ENCODE data around the gene NPTX1. TPM values are rescaled to one million over a fixed set of nuclear protein-coding genes. Genes with fewer than 3 reads are reported as not detected.

The NPTX1 gene
- total RNA-seq, 1 donor, result under 0.01 TPM

DNA sequence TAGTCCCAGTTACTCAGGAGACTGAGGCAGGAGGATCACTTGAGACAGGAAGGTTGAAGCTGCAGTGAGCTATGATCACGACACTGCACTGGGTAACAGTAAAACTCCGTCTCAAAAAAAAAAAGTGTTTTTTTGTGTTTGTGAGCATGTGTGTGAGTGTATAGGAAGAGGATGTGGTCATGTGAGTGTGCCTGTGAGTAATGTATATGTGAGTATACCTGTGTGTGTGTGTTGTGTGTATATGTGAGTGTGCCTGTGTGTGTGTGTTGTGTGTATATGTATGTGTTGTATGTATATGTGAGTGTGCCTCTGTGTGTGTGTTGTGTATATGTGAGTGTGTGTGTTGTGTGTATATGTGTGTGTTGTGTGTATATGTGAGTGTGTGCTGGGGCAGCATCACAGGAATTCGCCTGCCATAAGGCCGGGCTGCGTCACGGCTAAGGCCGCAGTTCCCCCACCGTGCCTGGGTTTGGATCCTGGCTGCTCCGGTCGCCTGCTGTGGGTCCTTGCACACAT, 21.4 kb upstream of the NPTX1 start:
- Histone ChIP-seq H3K9me3 (ENCODE audit: low read depth, low read length) (no peaks in the 10 kb centered on the region), H3K4me1 (ENCODE audit: insufficient read depth, low read length) (no peaks in the 10 kb centered on the region), H3K27me3 (ENCODE audit: insufficient read depth, low read length) (no peaks in the 10 kb centered on the region), H3K4me3 (ENCODE audit: low read length) (no peak overlapping the region)

DNA sequence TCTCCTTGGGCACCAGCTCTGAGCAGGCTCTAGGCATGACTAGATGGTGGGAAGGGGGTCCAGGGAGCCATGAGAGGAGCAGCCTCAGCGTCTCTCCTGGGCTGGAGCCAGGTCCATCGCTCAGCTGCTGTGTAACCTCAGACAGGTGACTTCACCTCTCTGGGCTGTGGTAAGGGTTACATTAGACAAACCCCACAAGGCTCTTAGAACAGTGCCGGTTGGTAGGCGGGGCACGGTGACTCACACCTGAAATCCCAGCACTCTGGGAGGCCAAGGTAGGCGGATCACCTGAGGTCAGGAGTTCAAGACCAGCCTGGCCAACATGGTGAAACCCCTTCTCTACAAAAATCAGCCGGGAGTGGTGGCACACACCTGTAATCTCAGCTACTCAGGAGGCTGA, 18.1 kb upstream of the NPTX1 start:
- Histone ChIP-seq H3K4me3 (ENCODE audit: low read length) (no peak overlapping the region), H3K4me1 (ENCODE audit: insufficient read depth, low read length) (no peaks in the 10 kb centered on the region), H3K27me3 (ENCODE audit: insufficient read depth, low read length) (no peaks in the 10 kb centered on the region), H3K9me3 (ENCODE audit: low read depth, low read length) (no peaks in the 10 kb centered on the region)

DNA sequence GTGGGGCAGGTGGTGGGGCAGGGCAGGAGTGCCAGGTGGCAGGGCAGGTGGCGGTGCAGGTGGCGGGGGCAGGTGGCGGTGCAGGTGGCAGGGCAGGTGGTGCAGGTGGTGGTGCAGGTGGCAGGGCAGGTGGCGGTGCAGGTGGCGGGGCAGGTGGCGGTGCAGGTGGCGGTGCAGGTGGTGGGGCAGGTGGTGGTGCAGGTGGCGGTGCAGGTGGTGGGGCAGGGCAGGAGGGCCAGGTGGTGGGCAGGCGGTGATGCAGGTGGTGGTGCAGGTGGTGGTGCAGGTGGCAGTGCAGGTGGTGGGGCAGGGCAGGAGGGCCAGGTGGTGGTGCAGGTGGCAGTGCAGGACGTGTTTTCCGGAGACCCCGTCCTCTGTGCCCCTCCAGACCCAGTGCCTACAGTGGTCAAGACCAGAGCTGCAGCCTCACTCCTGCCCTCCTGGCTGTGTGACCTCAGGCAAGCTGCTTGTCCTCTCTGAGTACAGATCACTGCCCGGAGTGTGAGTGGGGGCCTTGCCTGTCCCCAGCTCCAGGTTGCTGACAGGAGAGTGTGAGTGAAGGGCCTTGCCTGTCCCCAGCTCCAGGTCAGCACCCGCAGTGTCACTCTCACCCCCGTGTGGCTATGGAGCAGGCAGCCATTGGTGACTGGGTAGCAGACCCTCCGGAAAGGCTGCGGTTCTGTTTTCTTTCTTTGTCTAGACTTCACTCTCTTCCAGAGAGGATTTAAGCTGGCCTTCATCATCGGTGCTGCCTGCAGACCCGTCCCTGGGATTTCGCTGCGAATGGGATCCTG, 16.1 kb upstream of the NPTX1 start:
- Histone ChIP-seq H3K27me3 (ENCODE audit: insufficient read depth, low read length) (no peaks in the 10 kb centered on the region), H3K9me3 (ENCODE audit: low read depth, low read length) (no peaks in the 10 kb centered on the region), H3K4me3 (ENCODE audit: low read length) (no peak overlapping the region)

DNA sequence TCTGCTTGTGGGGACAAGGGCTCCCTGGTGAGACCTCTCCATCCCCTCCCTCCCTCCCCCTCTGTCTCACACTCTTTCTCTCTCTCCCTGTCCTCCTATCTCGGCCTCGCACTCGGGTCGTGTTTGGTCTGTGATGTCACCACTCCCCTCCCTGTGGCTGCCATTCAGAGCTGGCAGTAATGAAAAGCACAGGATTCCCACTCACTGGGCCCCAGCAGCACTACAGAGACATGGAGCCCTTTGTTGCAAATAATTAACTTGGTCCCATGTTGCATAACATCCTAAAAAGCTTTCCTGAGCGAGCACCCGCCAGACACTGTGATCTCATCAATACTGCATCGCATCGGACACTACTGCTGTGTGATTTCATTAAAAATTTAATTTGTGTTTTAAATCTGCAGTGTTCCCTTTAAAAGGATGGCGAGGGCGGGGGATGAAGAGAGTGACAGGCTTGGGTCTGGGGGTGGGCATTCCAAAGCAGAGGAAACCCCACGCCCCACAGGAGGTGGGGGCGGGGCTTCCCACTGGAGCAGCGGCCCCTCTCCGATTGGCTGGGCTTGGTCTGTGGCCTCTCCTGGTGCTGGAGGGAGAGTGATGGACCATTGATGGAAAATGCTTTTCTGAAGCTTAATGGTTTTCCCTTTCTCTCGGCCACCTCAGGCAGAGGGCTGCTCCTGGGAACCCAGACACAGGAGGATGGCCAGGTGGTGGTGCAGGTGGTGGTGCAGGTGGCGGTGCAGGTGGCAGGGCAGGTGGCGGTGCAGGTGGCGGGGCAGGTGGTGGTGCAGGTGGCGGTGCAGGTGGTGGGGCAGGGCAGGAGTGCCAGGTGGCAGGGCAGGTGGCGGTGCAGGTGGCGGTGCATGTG, 15.3 kb upstream of the NPTX1 start:
- H3K4me1 ChIP-seq (ENCODE audit: insufficient read depth, low read length), result no peaks in the 10 kb centered on the region
- peaks cover 2% of the 10 kb centered on the region for H3K27me3 ChIP-seq (ENCODE audit: insufficient read depth, low read length)
- no peak overlapping the region for H3K4me3 ChIP-seq (ENCODE audit: low read length)
- H3K9me3 ChIP-seq (ENCODE audit: low read depth, low read length), result no peaks in the 10 kb centered on the region

More for the DNA sequence above, 16.1 kb upstream of the NPTX1 start:
- H3K4me1 ChIP-seq (ENCODE audit: insufficient read depth, low read length), result no peaks in the 10 kb centered on the region

DNA sequence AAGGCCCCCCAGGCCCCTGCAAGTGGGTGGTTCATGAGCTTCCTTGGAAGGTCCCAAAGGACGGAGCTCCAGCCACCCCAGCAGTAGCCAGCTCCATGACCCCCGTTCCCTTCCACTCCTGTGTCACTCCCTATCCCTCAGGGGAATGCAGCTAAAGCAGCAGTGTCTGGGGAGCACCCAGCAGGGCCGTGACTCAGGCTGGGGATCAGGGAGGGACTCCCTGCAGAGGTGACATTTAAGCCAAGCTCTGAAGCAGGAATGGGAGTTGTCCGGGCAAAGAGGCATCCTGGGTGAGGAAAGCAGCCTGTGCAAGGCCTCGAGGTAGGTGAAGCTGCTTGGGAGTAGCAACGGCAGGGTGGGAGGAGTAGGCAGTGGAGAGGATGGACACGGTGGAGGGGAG, 11.1 kb upstream of the NPTX1 start:
- no peaks in the 10 kb centered on the region for H3K9me3 ChIP-seq (ENCODE audit: low read depth, low read length)
- H3K27me3 ChIP-seq (ENCODE audit: insufficient read depth, low read length), result peaks cover 2% of the 10 kb centered on the region

DNA sequence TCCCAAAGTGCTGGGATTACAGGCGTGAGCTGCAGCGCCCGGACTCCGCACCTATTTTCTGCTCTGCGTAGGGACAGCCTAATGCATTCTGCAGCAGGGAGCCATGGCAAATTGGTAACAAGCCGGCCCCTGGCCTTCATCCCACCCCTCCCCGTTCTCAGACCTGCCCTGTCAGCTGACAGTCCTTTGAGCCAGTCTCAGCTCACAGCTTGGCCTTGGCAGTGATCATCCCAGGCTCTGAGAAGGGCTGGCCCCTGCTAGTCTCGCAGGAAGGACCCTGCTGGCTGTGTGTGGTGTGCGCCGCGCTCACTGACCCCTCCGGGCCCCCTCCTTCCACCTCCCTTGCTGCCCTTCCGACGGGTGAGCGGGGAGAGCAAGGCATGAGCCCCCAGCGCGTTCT, 10.3 kb upstream of the NPTX1 start:
- Histone ChIP-seq H3K27me3 (ENCODE audit: insufficient read depth, low read length) (peaks cover 7% of the 10 kb centered on the region), H3K4me3 (ENCODE audit: low read length) (no peak overlapping the region), H3K4me1 (ENCODE audit: insufficient read depth, low read length) (no peaks in the 10 kb centered on the region), H3K9me3 (ENCODE audit: low read depth, low read length) (no peaks in the 10 kb centered on the region)

More for the DNA sequence above, 11.1 kb upstream of the NPTX1 start:
- Histone ChIP-seq H3K4me1 (ENCODE audit: insufficient read depth, low read length) (no peaks in the 10 kb centered on the region), H3K4me3 (ENCODE audit: low read length) (no peak overlapping the region)

DNA sequence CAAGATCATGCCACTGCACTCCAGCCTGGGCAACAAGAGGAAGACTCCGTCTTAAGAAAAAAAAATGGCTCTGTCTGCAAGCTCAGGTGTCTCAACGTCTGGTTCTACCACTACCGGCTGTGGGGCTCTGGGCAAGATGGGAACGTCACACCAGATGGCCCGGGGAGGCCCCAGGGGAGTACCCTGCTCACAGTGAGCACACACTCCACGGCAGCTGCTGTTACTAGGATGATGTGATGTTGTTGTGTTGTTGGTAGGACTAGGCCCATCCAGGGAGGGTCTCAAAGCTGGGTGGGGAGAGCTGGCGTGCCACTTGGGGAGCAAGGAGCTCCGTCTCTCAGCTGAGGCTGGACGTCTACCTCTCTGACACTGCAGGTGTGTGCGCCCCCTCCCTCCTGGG, 9.4 kb upstream of the NPTX1 start:
- no peak overlapping the region for H3K4me3 ChIP-seq (ENCODE audit: low read length)
- H3K27me3 ChIP-seq (ENCODE audit: insufficient read depth, low read length), result peaks cover 7% of the 10 kb centered on the region
- H3K4me1 ChIP-seq (ENCODE audit: insufficient read depth, low read length), result no peaks in the 10 kb centered on the region
- H3K9me3 ChIP-seq (ENCODE audit: low read depth, low read length), result no peaks in the 10 kb centered on the region

DNA sequence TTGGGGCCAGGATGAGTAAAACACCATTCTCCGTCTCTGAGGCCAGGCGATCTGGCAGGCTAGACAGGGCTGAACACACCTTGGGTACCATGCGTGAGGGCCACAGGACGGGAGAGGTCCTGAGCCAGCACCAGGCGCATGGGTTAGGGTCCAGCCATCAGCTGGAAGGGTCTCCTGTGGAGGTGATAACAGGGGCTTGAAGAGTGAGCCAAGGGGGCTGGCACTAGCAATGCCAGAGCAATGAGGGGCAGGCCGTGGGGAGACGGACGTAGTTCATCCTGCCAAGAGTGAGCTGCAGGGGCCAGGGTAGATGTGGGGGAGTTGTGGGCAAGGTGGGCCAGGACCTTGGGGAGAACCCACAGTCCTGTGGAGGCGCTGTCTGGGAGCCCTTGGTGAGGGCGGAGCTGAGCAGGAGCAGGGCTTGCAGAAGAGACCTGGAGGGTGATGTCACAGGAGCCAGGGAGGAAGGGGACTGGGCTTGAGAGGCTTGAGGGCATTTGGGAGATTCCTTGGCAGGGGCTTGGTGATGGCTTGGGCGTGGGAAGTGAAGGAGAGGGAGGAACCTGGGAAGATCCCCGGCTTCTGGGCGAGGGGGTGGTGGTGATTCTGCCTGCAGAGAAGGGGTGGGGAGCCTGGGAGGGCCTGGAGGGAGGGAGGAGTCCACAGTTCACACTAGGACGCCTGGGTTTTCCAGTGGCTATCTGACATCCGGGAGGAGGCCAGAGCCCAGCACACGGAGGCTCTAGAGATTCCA, 6.3 kb upstream of the NPTX1 start:
- peaks cover 13% of the 10 kb centered on the region for H3K4me1 ChIP-seq (ENCODE audit: insufficient read depth, low read length)
- H3K4me3 ChIP-seq (ENCODE audit: low read length), result no peak overlapping the region
- no peaks in the 10 kb centered on the region for H3K9me3 ChIP-seq (ENCODE audit: low read depth, low read length)
- peaks cover 38% of the 10 kb centered on the region for H3K27me3 ChIP-seq (ENCODE audit: insufficient read depth, low read length)

DNA sequence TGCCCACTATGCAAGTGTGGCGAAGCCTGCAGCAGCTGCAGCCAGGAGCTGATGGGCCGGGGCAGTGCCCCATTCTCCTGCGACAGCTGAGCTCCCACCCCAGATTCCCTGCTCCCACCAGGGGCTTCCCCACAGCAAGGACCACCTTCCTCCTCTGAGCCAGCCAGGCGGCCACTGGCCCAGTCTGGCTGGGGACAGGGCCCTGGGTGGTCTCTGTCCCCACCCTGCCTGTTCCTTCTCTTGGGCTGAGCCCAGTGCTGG, 5.6 kb upstream of the NPTX1 start:
- H3K27me3 ChIP-seq (ENCODE audit: insufficient read depth, low read length), result peaks cover 45% of the 10 kb centered on the region
- H3K4me1 ChIP-seq (ENCODE audit: insufficient read depth, low read length), result peaks cover 20% of the 10 kb centered on the region
- no peak overlapping the region for H3K4me3 ChIP-seq (ENCODE audit: low read length)
- H3K9me3 ChIP-seq (ENCODE audit: low read depth, low read length), result no peaks in the 10 kb centered on the region

DNA sequence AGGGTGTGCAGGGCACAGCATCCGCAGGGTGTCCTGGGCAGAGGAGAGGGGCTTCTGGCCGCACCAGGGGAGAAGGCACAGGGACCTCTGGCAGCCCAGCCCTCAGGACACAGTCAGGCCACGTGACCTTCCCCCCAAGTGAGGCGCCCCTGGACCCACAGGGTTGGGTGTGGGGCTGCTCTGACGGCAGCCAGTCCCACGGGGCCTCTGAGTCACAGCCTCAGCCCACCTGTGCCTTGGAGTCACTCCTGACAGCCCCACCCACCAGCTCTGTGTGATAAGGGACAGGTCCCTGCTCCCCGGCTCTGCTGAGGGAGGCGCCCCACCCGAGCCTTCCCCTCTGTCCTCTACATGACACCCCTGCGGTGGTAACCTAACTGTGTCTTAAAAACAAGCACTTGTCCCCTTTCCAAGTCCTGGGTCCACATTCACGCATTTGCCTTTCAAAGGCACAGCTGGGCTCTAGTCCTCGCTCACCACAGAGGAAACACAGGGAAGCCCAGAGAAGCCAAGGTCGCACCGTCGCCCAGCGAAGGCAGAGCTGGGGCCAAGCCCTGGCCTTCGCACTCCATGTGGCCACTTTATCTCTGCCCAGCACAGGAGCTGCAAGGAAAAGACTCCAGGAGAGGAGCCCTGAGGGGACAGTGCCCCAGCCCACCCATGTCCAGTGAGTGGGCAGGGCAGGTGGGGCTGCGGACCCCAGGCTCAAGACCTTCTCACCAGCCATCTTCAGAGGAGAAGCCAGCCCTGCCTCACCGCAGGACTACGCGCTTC, 5.1 kb upstream of the NPTX1 start:
- no peak overlapping the region for H3K4me3 ChIP-seq (ENCODE audit: low read length)
- no peaks in the 10 kb centered on the region for H3K9me3 ChIP-seq (ENCODE audit: low read depth, low read length)
- peaks cover 23% of the 10 kb centered on the region for H3K4me1 ChIP-seq (ENCODE audit: insufficient read depth, low read length)
- H3K27me3 ChIP-seq (ENCODE audit: insufficient read depth, low read length), result peaks cover 46% of the 10 kb centered on the region

DNA sequence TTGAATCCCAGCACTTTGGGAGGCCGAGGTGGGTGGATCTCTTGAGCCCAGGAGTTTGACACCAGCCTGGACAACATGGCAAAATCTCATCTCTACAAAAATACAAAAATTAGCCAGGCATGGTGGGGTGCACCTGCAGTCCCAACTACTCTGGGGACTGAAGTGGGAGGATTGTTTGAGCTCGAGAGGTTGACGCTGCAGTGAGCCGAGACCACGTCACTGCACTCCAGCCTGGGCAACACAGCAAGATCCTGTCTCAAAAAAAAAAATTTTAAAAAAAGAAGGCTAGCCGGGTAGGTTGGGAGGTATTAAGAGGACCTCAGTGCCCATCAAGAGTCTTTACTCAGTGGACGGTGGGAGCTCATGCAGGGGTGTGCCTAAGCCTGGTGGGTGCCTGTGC, 3.8 kb upstream of the NPTX1 start:
- Histone ChIP-seq H3K4me3 (ENCODE audit: low read length) (no peak overlapping the region), H3K4me1 (ENCODE audit: insufficient read depth, low read length) (peaks cover 31% of the 10 kb centered on the region), H3K9me3 (ENCODE audit: low read depth, low read length) (no peaks in the 10 kb centered on the region), H3K27me3 (ENCODE audit: insufficient read depth, low read length) (peaks cover 51% of the 10 kb centered on the region)

DNA sequence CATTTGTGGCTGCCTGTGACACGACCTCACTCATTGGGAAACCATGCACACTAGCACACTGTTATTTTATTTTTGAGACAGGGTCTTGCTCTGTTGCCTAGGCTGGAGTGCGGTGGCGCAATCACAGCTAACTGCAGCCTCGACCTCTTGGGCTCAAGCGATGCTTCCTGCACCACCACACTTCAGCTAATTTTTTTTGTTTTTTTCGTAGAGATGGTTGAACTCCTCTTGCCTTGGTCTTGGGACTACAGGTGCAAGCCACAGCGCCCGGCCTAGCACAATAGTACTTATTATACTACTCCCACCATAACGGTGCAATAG, 2.8 kb upstream of the NPTX1 start:
- Histone ChIP-seq H3K4me1 (ENCODE audit: insufficient read depth, low read length) (peaks cover 42% of the 10 kb centered on the region), H3K4me3 (ENCODE audit: low read length) (no peak overlapping the region), H3K9me3 (ENCODE audit: low read depth, low read length) (no peaks in the 10 kb centered on the region), H3K27me3 (ENCODE audit: insufficient read depth, low read length) (peaks cover 61% of the 10 kb centered on the region)

DNA sequence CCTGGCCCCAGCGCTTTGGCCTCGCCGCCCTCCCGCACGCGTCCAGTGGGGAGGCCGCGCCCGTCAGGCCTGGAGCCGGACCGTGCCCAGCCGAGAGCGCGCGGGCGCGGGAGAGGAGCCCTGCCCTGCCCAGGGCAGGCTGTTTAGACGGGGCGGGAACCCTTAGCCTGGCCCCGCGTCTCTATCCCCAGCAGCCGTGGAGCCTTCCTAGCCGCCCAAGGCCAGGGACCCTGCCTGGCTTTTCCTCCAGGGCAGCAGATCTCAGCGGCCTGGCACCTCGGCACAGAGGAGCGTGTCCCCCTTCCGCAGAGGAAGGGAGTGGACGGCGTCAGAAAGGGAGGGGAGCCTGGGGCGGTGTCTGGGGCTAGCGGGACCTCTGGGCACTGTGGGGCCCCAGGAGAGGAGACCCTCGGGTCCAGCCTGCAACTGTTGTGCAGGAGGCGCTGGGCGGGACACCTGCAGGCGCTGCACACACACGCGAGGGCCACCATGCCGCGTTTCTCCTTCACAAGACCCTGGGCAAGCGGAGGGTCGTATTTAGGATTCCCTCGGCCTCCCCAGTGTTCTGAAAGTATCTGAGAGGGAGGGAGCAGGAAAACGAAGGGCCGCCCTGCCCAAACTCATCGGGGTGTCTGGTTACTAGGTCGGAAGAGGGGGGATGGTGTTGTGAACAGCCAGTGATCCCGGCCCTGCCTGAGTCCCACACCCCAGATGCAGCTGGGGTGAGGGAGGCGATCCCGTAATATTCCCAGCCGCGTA, 2.3 kb upstream of the NPTX1 start:
- H3K4me3 ChIP-seq (ENCODE audit: low read length), result no peak overlapping the region
- H3K27me3 ChIP-seq (ENCODE audit: insufficient read depth, low read length), result peaks cover 66% of the 10 kb centered on the region
- H3K4me1 ChIP-seq (ENCODE audit: insufficient read depth, low read length), result peaks cover 43% of the 10 kb centered on the region
- no peaks in the 10 kb centered on the region for H3K9me3 ChIP-seq (ENCODE audit: low read depth, low read length)

All from mononuclear cell (primary cell).